IMR-90 (cell line): Measurements from ENCODE around the gene PRKN. TPM values are rescaled to one million over a fixed set of nuclear protein-coding genes. Genes with fewer than 3 reads are reported as not detected.

Experiments used
- ATAC-seq: fragments of 200-7000 bp; cut with Tn5 transposase; 2 replicates; pipeline ENCODE4 v1.9.1; 2020; ENCODE audit warnings: low read depth, mild to moderate bottlenecking, moderate library complexity
- BruUV-seq: library from RNA; stranded (reverse); fragments of 400-500 nt; replicated peaks from 2 replicates; lab custom pipeline; 2021; lab: Mats Ljungman, UMichigan
- CTCF ChIA-PET: fragments of 300-600 bp; formaldehyde crosslinking; extraction: SDS; loops from one replicate; lab custom pipeline; 2021; ENCODE audit warnings: antibody characterized with exemption; lab: Yijun Ruan, JAX
- POLR2A ChIA-PET: fragments of 300-600 bp; sonication (Branson Sonifier 250); formaldehyde crosslinking; loops from one replicate; lab custom pipeline; 2022; ENCODE audit warnings: antibody characterized with exemption; ENCODE audit not compliant: unreplicated experiment; lab: Charles Lee
- DNase-seq: peaks from one replicate; pipeline ENCODE4 v3.0.0; 2013
- H2AFZ ChIP-seq: replicated peaks from 2 replicates; pipeline ENCODE3; 2013; ENCODE audit warnings: low read length, mild to moderate bottlenecking; ENCODE audit not compliant: poor library complexity
- H2AK5ac ChIP-seq: 2 replicates; pipeline ENCODE4 v1.6.1; 2013; ENCODE audit warnings: low read depth, low read length, inconsistent platforms
- H2AK9ac ChIP-seq: replicated peaks from 2 replicates; pipeline ENCODE3; 2013; ENCODE audit warnings: mild to moderate bottlenecking, low read depth, low read length, moderate library complexity; ENCODE audit not compliant: poor library complexity
- H2BK120ac ChIP-seq: 2 replicates; pipeline ENCODE4 v1.6.1; 2013; ENCODE audit warnings: low read depth, low read length, inconsistent platforms
- H2BK15ac ChIP-seq: 3 replicates; pipeline ENCODE4 v1.6.1; 2013; ENCODE audit warnings: low read depth, low read length, inconsistent platforms
- H2BK20ac ChIP-seq: 2 replicates; pipeline ENCODE4 v1.6.1; 2013; ENCODE audit warnings: low read depth, mild to moderate bottlenecking, inconsistent platforms, low read length, moderate library complexity
- H2BK5ac ChIP-seq: 2 replicates; pipeline ENCODE4 v1.6.1; 2013; ENCODE audit warnings: mild to moderate bottlenecking, low read depth, low read length, inconsistent platforms; ENCODE audit not compliant: poor library complexity, severe bottlenecking
- H3K14ac ChIP-seq: replicated peaks from 2 replicates; pipeline ENCODE4 v1.6.1; 2013; ENCODE audit warnings: low read depth, low read length, inconsistent platforms
- H3K18ac ChIP-seq: 2 replicates; pipeline ENCODE4 v1.6.1; 2013; ENCODE audit warnings: low read depth, low read length, control low read depth
- H3K23ac ChIP-seq: 2 replicates; pipeline ENCODE4 v1.6.1; 2013; ENCODE audit warnings: low read depth, low read length, inconsistent platforms
- H3K27ac ChIP-seq: 2 replicates; pipeline ENCODE4 v1.5.1; 2013; ENCODE audit warnings: mild to moderate bottlenecking, control low read depth, low read length; ENCODE audit not compliant: insufficient read depth
- H3K27me3 ChIP-seq: 2 replicates; pipeline ENCODE4 v1.6.1; 2013; ENCODE audit warnings: low read length; ENCODE audit not compliant: control insufficient read depth, insufficient read depth
- H3K36me3 ChIP-seq: 2 replicates; pipeline ENCODE4 v1.6.1; 2013; ENCODE audit warnings: low read length, mixed read lengths; ENCODE audit not compliant: control insufficient read depth, insufficient read depth
- H3K4ac ChIP-seq: 2 replicates; pipeline ENCODE4 v1.6.1; 2013; ENCODE audit warnings: low read depth, low read length, inconsistent platforms
- H3K4me1 ChIP-seq: 2 replicates; pipeline ENCODE4 v1.6.1; 2013; ENCODE audit warnings: low read length, mixed read lengths; ENCODE audit not compliant: control insufficient read depth, insufficient read depth
- H3K4me2 ChIP-seq: 2 replicates; pipeline ENCODE4 v1.6.1; 2013; ENCODE audit warnings: low read depth, mild to moderate bottlenecking, control low read depth, low read length, moderate library complexity
- H3K4me3 ChIP-seq: 2 replicates; pipeline ENCODE4 v1.5.1; 2013; ENCODE audit warnings: low read depth, mild to moderate bottlenecking, control low read depth, low read length, moderate library complexity; ENCODE audit not compliant: insufficient read depth
- H3K56ac ChIP-seq: 2 replicates; pipeline ENCODE4 v1.6.1; 2013; ENCODE audit warnings: low read length, inconsistent platforms; ENCODE audit not compliant: insufficient read depth; ENCODE audit errors: extremely low read depth
- H3K79me1 ChIP-seq, 2 experiments: 2 replicates each; pipeline ENCODE4 v1.6.1; 2013; ENCODE audit warnings: low read length in 2 of 2, inconsistent platforms in 1 of 2, low read depth in 1 of 2
- H3K9ac ChIP-seq: 2 replicates; pipeline ENCODE4 v1.6.1; 2013; ENCODE audit warnings: low read depth, low read length, control low read depth
- H3K9me1 ChIP-seq: 2 replicates; pipeline ENCODE4 v1.6.1; 2013; ENCODE audit warnings: low read length, inconsistent platforms; ENCODE audit not compliant: insufficient read depth
- H3K9me3 ChIP-seq: 2 replicates; pipeline ENCODE4 v1.6.1; 2013; ENCODE audit warnings: low read length; ENCODE audit not compliant: control insufficient read depth, insufficient read depth
- H4K20me1 ChIP-seq: 2 replicates; pipeline ENCODE4 v1.6.1; 2013; ENCODE audit warnings: low read length, inconsistent platforms; ENCODE audit not compliant: insufficient read depth
- H4K5ac ChIP-seq: 2 replicates; pipeline ENCODE4 v1.6.1; 2013; ENCODE audit warnings: mild to moderate bottlenecking, low read depth, low read length, control low read depth
- H4K8ac ChIP-seq, 2 experiments: 2 replicates each; pipeline ENCODE4 v1.6.1; 2013; ENCODE audit warnings: low read depth in 2 of 2, low read length in 2 of 2, control low read depth in 1 of 2, inconsistent platforms in 1 of 2
- H4K91ac ChIP-seq: 2 replicates; pipeline ENCODE4 v1.6.1; 2013; ENCODE audit warnings: low read depth, low read length, inconsistent platforms; ENCODE audit not compliant: insufficient read depth
- BHLHE40 ChIP-seq: fragments of 150-350 bp; IDR thresholded peaks from 2 replicates; pipeline ENCODE4 v1.6.1; 2016; ENCODE audit warnings: mild to moderate bottlenecking, low read depth, low read length
- CEBPB ChIP-seq: IDR thresholded peaks from 2 replicates; pipeline ENCODE4 v1.6.1; 2012; ENCODE audit warnings: low read depth, low read length, improper control_type of control experiment
- FOS ChIP-seq: fragments of 150-350 bp; IDR thresholded peaks from 2 replicates; pipeline ENCODE4 v1.6.1; 2016; ENCODE audit warnings: low read depth, low read length
- MAFK ChIP-seq: IDR thresholded peaks from 2 replicates; pipeline ENCODE4 v1.6.1; 2012; ENCODE audit warnings: low read depth, low read length, improper control_type of control experiment
- RAD21 ChIP-seq: IDR thresholded peaks from 2 replicates; pipeline ENCODE4 v1.6.1; 2012; ENCODE audit warnings: low read length, improper control_type of control experiment
- RCOR1 ChIP-seq: IDR thresholded peaks from 2 replicates; pipeline ENCODE4 v1.6.1; 2012; ENCODE audit warnings: mild to moderate bottlenecking, low read length, improper control_type of control experiment; ENCODE audit not compliant: insufficient replicate concordance
- RFX5 ChIP-seq: IDR thresholded peaks from 2 replicates; pipeline ENCODE4 v1.8.0; 2012; ENCODE audit warnings: low read depth, mild to moderate bottlenecking, low read length, moderate library complexity
- SMC3 ChIP-seq: fragments of 150-350 bp; IDR thresholded peaks from 2 replicates; pipeline ENCODE4 v1.6.1; 2016; ENCODE audit warnings: low read depth, mild to moderate bottlenecking, antibody characterized with exemption, low read length, moderate library complexity
- WGBS, 2 experiments: methylation state at CpG; one replicate each; pipeline versions ENCODE4 v1.1.5 to v1.1.7; 2013; ENCODE audit warnings: missing lambda C conversion rate in 2 of 2; ENCODE audit not compliant: insufficient read length in 1 of 2; ENCODE audit errors: extremely low coverage in 2 of 2; 5-methylcytosine and 5-hydroxymethylcytosine counted together
- dilution Hi-C: fragments of 300-500 bp; cut with HindIII; formaldehyde crosslinking; loops from one replicate; pipeline ENCODE4 v1.14.3; 2018; ENCODE audit warnings: low sequenced_read_pairs; ENCODE audit not compliant: unreplicated experiment
- in situ Hi-C: fragments of 300-500 bp; cut with MboI; formaldehyde crosslinking; loops from 3 replicates; pipeline ENCODE4 v1.14.3; 2019; ENCODE audit warnings: low sequenced_read_pairs, inconsistent platforms, mixed read lengths
- intact Hi-C: fragments of 100-400 bp; cut with micrococcal nuclease; formaldehyde crosslinking; loops from 2 replicates; pipeline ENCODE4 v1.10.0; 2022
- polyA plus RNA-seq, 3 experiments: library from polyadenylated mRNA; depleted of rRNA; stranded (reverse); fragments of >200 nt; gene quantifications; 2 replicates each; pipeline ENCODE4 v1.2.3, GENCODE V29; 2012; ENCODE audit warnings: low replicate concordance in 1 of 3
- total RNA-seq: library from RNA; depleted of rRNA; stranded (reverse); fragments of >200 nt; gene quantifications from 2 replicates; pipeline ENCODE4 v1.2.3, GENCODE V29; 2012

PRKN gene
- total and polyA plus RNA-seq, 2 of the 4 experiments (the other 2 are of a cell fraction) = 0.15 to 0.18 TPM

DNA sequence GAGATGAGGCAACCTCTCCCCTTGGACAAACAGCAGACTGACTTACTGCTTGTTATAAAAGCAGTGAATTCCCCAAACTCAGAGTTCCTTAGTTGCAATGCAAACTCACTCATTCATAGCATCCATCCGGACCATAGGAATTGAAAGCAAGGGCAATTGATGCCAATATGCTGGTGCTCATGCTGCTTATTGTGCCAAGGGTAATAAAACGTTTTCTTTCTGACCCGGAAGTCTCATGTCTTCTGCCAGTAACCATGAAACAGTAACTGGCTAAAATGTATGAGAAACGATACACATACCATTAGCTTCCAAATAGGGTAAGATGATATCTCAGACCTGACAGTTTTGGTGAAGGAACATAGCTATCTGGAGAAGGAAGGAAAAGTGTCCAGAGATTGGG is 18.1 kb downstream of the PRKN start:
- no peaks in the 10 kb centered on the region for H3K9me3 ChIP-seq
- dilution Hi-C loops (no loop called here), intact Hi-C loops (no loop called here), in situ Hi-C loops (no loop called here)
- no peak overlapping the region for H4K8ac ChIP-seq
- no TSS peak for BruUV-seq
- H3K14ac ChIP-seq = no peak overlapping the region
- POLR2A ChIA-PET = no interaction called here
- H2BK15ac ChIP-seq = no peak overlapping the region
- H4K5ac ChIP-seq = no peak overlapping the region
- H3K56ac ChIP-seq = no peak overlapping the region
- no peaks in the 10 kb centered on the region for H3K36me3 ChIP-seq
- no peak overlapping the region for H4K91ac ChIP-seq
- no peak overlapping the region for H2AK5ac ChIP-seq
- no peak overlapping the region for H3K4me3 ChIP-seq
- CTCF ChIA-PET = no interaction called here
- H4K20me1 ChIP-seq = no peaks in the 10 kb centered on the region
- H2BK20ac ChIP-seq = no peak overlapping the region
- no peak overlapping the region for H3K4me2 ChIP-seq
- H3K4ac ChIP-seq = no peak overlapping the region
- H2BK5ac ChIP-seq = no peak overlapping the region
- DNase-seq (no peak), ATAC-seq (no peak)
- no peak overlapping the region for H2BK120ac ChIP-seq
- no peak overlapping the region for H3K23ac ChIP-seq
- H3K18ac ChIP-seq = no peak overlapping the region
- H3K27ac ChIP-seq = no peak overlapping the region
- H3K4me1 ChIP-seq = no peaks in the 10 kb centered on the region
- no peaks in the 10 kb centered on the region for H3K9me1 ChIP-seq
- no CpG with 5 or more reads among the region's 4 CpGs for WGBS, 2 experiments
- H3K9ac ChIP-seq = no peak overlapping the region
- no peak overlapping the region for H2AK9ac ChIP-seq
- H3K79me1 ChIP-seq = no peaks in the 10 kb centered on the region
- no peak for TF ChIP-seq BHLHE40
- no peak for TF ChIP-seq RCOR1
- TF ChIP-seq SMC3 = no peak
- no peak for TF ChIP-seq FOS
- TF ChIP-seq RAD21 = no peak
- TF ChIP-seq MAFK = no peak
- TF ChIP-seq CEBPB = no peak
- no peak for TF ChIP-seq RFX5
- H2AFZ ChIP-seq = no peak overlapping the region
- no peaks in the 10 kb centered on the region for H3K27me3 ChIP-seq
